H9 (cell line): ENCODE results near the gene DUSP5. TPM values are rescaled to one million over a fixed set of nuclear protein-coding genes. Genes with fewer than 3 reads are reported as not detected.

ENCODE experiments used
- DNase-seq: peaks from one replicate; pipeline ENCODE4 v3.0.0-alpha.2; 2017
- H2AFZ ChIP-seq: one replicate; pipeline ENCODE4 v1.6.1; 2013; ENCODE audit warnings: mild to moderate bottlenecking, low read length, control low read depth, moderate library complexity
- H2AK5ac ChIP-seq: 2 replicates; pipeline ENCODE4 v1.6.1; 2013; ENCODE audit warnings: low read length, control low read depth, mixed read lengths; ENCODE audit not compliant: insufficient read length
- H2BK120ac ChIP-seq: one replicate; pipeline ENCODE4 v1.6.1; 2013; ENCODE audit warnings: low read depth, mild to moderate bottlenecking, low read length, control low read depth, inconsistent platforms; ENCODE audit not compliant: poor library complexity, severe bottlenecking
- H2BK12ac ChIP-seq: 2 replicates; pipeline ENCODE4 v1.6.1; 2013; ENCODE audit warnings: low read length, control low read depth, mixed read lengths, low read depth; ENCODE audit not compliant: insufficient read length
- H2BK15ac ChIP-seq: 2 replicates; pipeline ENCODE4 v1.6.1; 2013; ENCODE audit warnings: low read depth, low read length, control low read depth
- H2BK20ac ChIP-seq: one replicate; pipeline ENCODE4 v1.6.1; 2013; ENCODE audit warnings: low read depth, mild to moderate bottlenecking, low read length, control low read depth, inconsistent platforms; ENCODE audit not compliant: poor library complexity, severe bottlenecking
- H2BK5ac ChIP-seq: 2 replicates; pipeline ENCODE4 v1.6.1; 2013; ENCODE audit warnings: low read length, control low read depth, mixed read lengths; ENCODE audit not compliant: insufficient read length
- H3K14ac ChIP-seq: 2 replicates; pipeline ENCODE4 v1.6.1; 2013; ENCODE audit warnings: low read length, control low read depth; ENCODE audit not compliant: insufficient read depth
- H3K18ac ChIP-seq: 2 replicates; pipeline ENCODE4 v1.6.1; 2013; ENCODE audit warnings: low read depth, mild to moderate bottlenecking, mixed read lengths, low read length, control low read depth; ENCODE audit not compliant: insufficient read length
- H3K23ac ChIP-seq: 2 replicates; pipeline ENCODE4 v1.6.1; 2013; ENCODE audit warnings: low read length, control low read depth, mixed read lengths, low read depth; ENCODE audit not compliant: insufficient read length
- H3K23me2 ChIP-seq: 2 replicates; pipeline ENCODE4 v1.6.1; 2013; ENCODE audit warnings: low read depth, mild to moderate bottlenecking, mixed read lengths, low read length, control low read depth; ENCODE audit not compliant: insufficient read length, poor library complexity, severe bottlenecking
- H3K27ac ChIP-seq: 2 replicates; pipeline ENCODE4 v1.5.1; 2013; ENCODE audit warnings: low read length, control low read depth, mixed read lengths, low read depth; ENCODE audit not compliant: insufficient read length
- H3K27me3 ChIP-seq: 2 replicates; pipeline ENCODE4 v1.6.1; 2013; ENCODE audit warnings: low read length, control low read depth, inconsistent platforms; ENCODE audit not compliant: insufficient read depth
- H3K4ac ChIP-seq: 2 replicates; pipeline ENCODE4 v1.6.1; 2013; ENCODE audit warnings: low read depth, mild to moderate bottlenecking, control low read depth, inconsistent platforms, low read length, moderate library complexity
- H3K4me1 ChIP-seq: 2 replicates; pipeline ENCODE4 v1.6.1; 2013; ENCODE audit warnings: low read length, control low read depth, inconsistent platforms; ENCODE audit not compliant: insufficient read depth
- H3K4me2 ChIP-seq: 2 replicates; pipeline ENCODE4 v1.6.1; 2013; ENCODE audit warnings: low read length, control low read depth, mixed read lengths; ENCODE audit not compliant: insufficient read length, insufficient read depth
- H3K56ac ChIP-seq: 2 replicates; pipeline ENCODE4 v1.6.1; 2013; ENCODE audit warnings: low read depth, mild to moderate bottlenecking, mixed read lengths, low read length, control low read depth; ENCODE audit not compliant: insufficient read length
- H3K79me1 ChIP-seq: 2 replicates; pipeline ENCODE4 v1.6.1; 2013; ENCODE audit warnings: low read depth, mild to moderate bottlenecking, moderate library complexity, low read length, control low read depth, inconsistent platforms; ENCODE audit not compliant: insufficient read depth, poor library complexity, severe bottlenecking
- H3K79me2 ChIP-seq: 2 replicates; pipeline ENCODE4 v1.6.1; 2013; ENCODE audit warnings: low read length, control low read depth, inconsistent platforms; ENCODE audit not compliant: insufficient read depth
- H3K9ac ChIP-seq: 2 replicates; pipeline ENCODE4 v1.6.1; 2013; ENCODE audit warnings: low read length, control low read depth, mixed read lengths; ENCODE audit not compliant: insufficient read length; ENCODE audit errors: extremely low read depth
- H3K9me3 ChIP-seq: one replicate; pipeline ENCODE4 v1.6.1; 2013; ENCODE audit warnings: low read depth, low read length, inconsistent platforms; ENCODE audit not compliant: control insufficient read depth
- H3T11ph ChIP-seq: one replicate; pipeline ENCODE4 v1.6.1; 2013; ENCODE audit warnings: mild to moderate bottlenecking, low read length, control low read depth, inconsistent platforms
- H4K20me1 ChIP-seq: one replicate; pipeline ENCODE4 v1.6.1; 2013; ENCODE audit not compliant: control insufficient read depth, insufficient read length, insufficient read depth
- H4K5ac ChIP-seq: 2 replicates; pipeline ENCODE4 v1.6.1; 2013; ENCODE audit warnings: low read depth, mild to moderate bottlenecking, mixed read lengths, low read length, control low read depth; ENCODE audit not compliant: insufficient read length
- H4K8ac ChIP-seq: replicated peaks from 2 replicates; pipeline ENCODE4 v1.6.1; 2013; ENCODE audit warnings: low read length, control low read depth, mixed read lengths, low read depth; ENCODE audit not compliant: insufficient read length
- H4K91ac ChIP-seq: 2 replicates; pipeline ENCODE4 v1.6.1; 2013; ENCODE audit warnings: low read depth, mild to moderate bottlenecking, moderate library complexity, mixed read lengths, low read length, control low read depth; ENCODE audit not compliant: insufficient read length
- H3K27ac Mint-ChIP-seq, 3 experiments: 2 replicates in 2 of 3; 3 replicates in 1 of 3; pipeline ENCODE4 v1.8.0; 2020 to 2021; ENCODE audit warnings: mixed read lengths in 3 of 3, mild to moderate bottlenecking in 1 of 3, moderate library complexity in 1 of 3
- H3K27me3 Mint-ChIP-seq: 2 replicates; pipeline ENCODE4 v1.8.0; 2021; ENCODE audit warnings: low read depth, mild to moderate bottlenecking, moderate library complexity, mixed read lengths
- H3K36me3 Mint-ChIP-seq, 3 experiments: 2 replicates in 2 of 3; 3 replicates in 1 of 3; pipeline ENCODE4 v1.8.0; 2020 to 2021; ENCODE audit warnings: low read depth in 3 of 3, mixed read lengths in 3 of 3; ENCODE audit not compliant: insufficient read depth in 1 of 3
- H3K4me1 Mint-ChIP-seq, 2 experiments: 2 replicates each; pipeline ENCODE4 v1.8.0; 2020; ENCODE audit warnings: mixed read lengths in 2 of 2
- H3K4me3 Mint-ChIP-seq, 2 experiments: 2 replicates in 1 of 2; 3 replicates in 1 of 2; pipeline ENCODE4 v1.8.0; 2020 to 2021; ENCODE audit warnings: mild to moderate bottlenecking in 2 of 2, mixed read lengths in 2 of 2, moderate library complexity in 1 of 2
- H3K9me3 Mint-ChIP-seq, 2 experiments: 2 replicates in 1 of 2; 3 replicates in 1 of 2; pipeline ENCODE4 v1.8.0; 2020; ENCODE audit warnings: mild to moderate bottlenecking in 2 of 2, mixed read lengths in 2 of 2, moderate library complexity in 1 of 2
- CTCF ChIP-seq: fragments of 200-600 bp; sonication (generic); conservative IDR thresholded peaks from 3 replicates; pipeline ENCODE4 v1.8.0; 2021; ENCODE audit warnings: antibody characterized with exemption, mild to moderate bottlenecking
- WGBS: extraction: QIAGEN DNeasy Blood & Tissue Kit; methylation state at CpG from one replicate; pipeline ENCODE4 v1.1.7; 2013; ENCODE audit warnings: missing lambda C conversion rate, low lambda C conversion rate, mixed read lengths; ENCODE audit not compliant: insufficient read length; ENCODE audit errors: extremely low coverage; 5-methylcytosine and 5-hydroxymethylcytosine counted together
- total RNA-seq: library from RNA; stranded (reverse); gene quantifications from 2 replicates; pipeline ENCODE4 v1.2.1, GENCODE V29; 2021

The DUSP5 gene
- total RNA-seq, 1 experiment from 2014 or later: 29.3 TPM

- H3K4me3 Mint-ChIP-seq: no peak overlapping the region
- H2BK15ac ChIP-seq: no peak overlapping the region
- H2AFZ ChIP-seq: no peak overlapping the region
- H3K4ac ChIP-seq: no peak overlapping the region
- H3K27ac Mint-ChIP-seq: no peak overlapping the region
- no peaks in the 10 kb centered on the region for H3K4me1 ChIP-seq
- no peak overlapping the region for H3K56ac ChIP-seq
- no peak overlapping the region for H3K18ac ChIP-seq
- no peak overlapping the region for H3K27ac ChIP-seq
- peaks cover 0 to 7% (median 2%) of the 10 kb centered on the region in 3 experiments; a peak in 2 of 7 replicates for H3K36me3 Mint-ChIP-seq
- H4K8ac ChIP-seq: no peak overlapping the region
- no peak overlapping the region for H3K23ac ChIP-seq
- no CpG with 5 or more reads among the region's 5 CpGs for WGBS
- H3K27me3 ChIP-seq: no peaks in the 10 kb centered on the region
- H3K79me1 ChIP-seq: no peaks in the 10 kb centered on the region
- H3K14ac ChIP-seq: no peak overlapping the region
- peaks cover 15 to 19% of the 10 kb centered on the region in 2 experiments for H3K4me1 Mint-ChIP-seq
- H2BK12ac ChIP-seq: no peak overlapping the region
- H3K27me3 Mint-ChIP-seq: no peaks in the 10 kb centered on the region; the same call in 1 of the 2 replicates
- no peak overlapping the region for H2BK120ac ChIP-seq
- DNase-seq: no peak
- TF ChIP-seq CTCF: no peak
- no peak overlapping the region for H2AK5ac ChIP-seq
- H3K9ac ChIP-seq: no peak overlapping the region
- H3T11ph ChIP-seq: no peak overlapping the region
- no peak overlapping the region for H4K91ac ChIP-seq
- H3K4me2 ChIP-seq: no peak overlapping the region
- H2BK20ac ChIP-seq: no peak overlapping the region
- no peaks in the 10 kb centered on the region for H4K20me1 ChIP-seq
- peaks cover 5 to 6% of the 10 kb centered on the region in 2 experiments; a peak in 4 of 5 replicates for H3K9me3 Mint-ChIP-seq
- no peaks in the 10 kb centered on the region for H3K79me2 ChIP-seq
- H2BK5ac ChIP-seq: no peak overlapping the region
- H4K5ac ChIP-seq: no peak overlapping the region
- H3K23me2 ChIP-seq: no peaks in the 10 kb centered on the region
- H3K9me3 ChIP-seq: no peaks in the 10 kb centered on the region
Observed at GRCh38 chr10:110549211-110549610, 51.5 kb downstream of the DUSP5 start.
